Urinary bladder (tissue), 4 donors: ENCODE data around the gene NCK2. TPM values are rescaled to one million over a fixed set of nuclear protein-coding genes. Genes with fewer than 3 reads are reported as not detected.

Experiments used
- DNase-seq: peaks from one replicate; pipeline ENCODE4 v3.0.0-alpha.2; 2015; ENCODE audit errors: extremely low spot score
- H3K27ac ChIP-seq: one replicate; pipeline ENCODE4 v1.5.1; 2013; ENCODE audit warnings: low read depth, mild to moderate bottlenecking, moderate library complexity
- H3K36me3 ChIP-seq: one replicate; pipeline ENCODE4 v1.6.1; 2013; ENCODE audit warnings: mild to moderate bottlenecking, moderate library complexity; ENCODE audit not compliant: insufficient read depth
- H3K4me1 ChIP-seq: one replicate; pipeline ENCODE4 v1.6.1; 2013; ENCODE audit warnings: mild to moderate bottlenecking, moderate library complexity; ENCODE audit not compliant: insufficient read depth
- H3K4me3 ChIP-seq: one replicate; pipeline ENCODE4 v1.5.1; 2013; ENCODE audit warnings: low read depth, low read length
- WGBS: extraction: QIAGEN DNeasy Blood & Tissue Kit; methylation state at CpG from one replicate; pipeline ENCODE4 v1.1.7; 2013; 5-methylcytosine and 5-hydroxymethylcytosine counted together
- polyA plus RNA-seq: library from polyadenylated mRNA; stranded (reverse); fragments of 200-250 nt; gene quantifications from one replicate; pipeline ENCODE4 v1.2.3, GENCODE V29; 2013
- total RNA-seq: library from RNA; depleted of rRNA; stranded (reverse); fragments of >200 nt; gene quantifications from one replicate; pipeline ENCODE4 v1.2.3, GENCODE V29; 2014
- donor health status: healthy with polysubstance abuse.
- donor health status: healthy.

The NCK2 gene
- total and polyA plus RNA-seq, 2 donors = 31.5 to 64.8 TPM

DNA sequence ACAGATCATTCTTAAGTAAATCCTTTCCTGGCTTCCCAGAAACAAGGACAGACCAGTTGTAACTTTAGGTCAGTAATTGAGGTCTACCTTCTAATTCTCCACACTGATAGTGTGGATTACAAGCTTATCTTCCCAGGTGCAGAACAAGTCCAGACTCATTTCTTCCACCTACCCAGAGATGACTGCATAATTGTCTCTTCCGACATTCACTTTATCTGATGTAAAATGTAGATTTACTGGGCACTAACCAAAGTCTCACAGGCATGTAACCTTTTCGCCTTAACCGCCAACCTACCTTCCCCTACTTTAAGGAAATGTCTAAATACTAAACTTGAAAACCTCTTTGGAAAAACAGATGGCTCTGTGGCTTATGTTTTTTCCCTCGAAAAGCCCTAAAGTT is 96.2 kb downstream of the NCK2 start:
- DNase-seq = no peak
- Histone ChIP-seq H3K27ac (no peak overlapping the region), H3K4me1 (peaks cover 2% of the 10 kb centered on the region), H3K36me3 (no peaks in the 10 kb centered on the region), H3K4me3 (no peak overlapping the region)
- 91% methylated on average over 4 of the region's 4 CpGs for WGBS

GRCh38 chr2:105841551-105841950 is 96.8 kb downstream of the NCK2 start:
- WGBS = 83% methylated on average over 2 of the region's 2 CpGs
- DNase-seq = no peak
- H3K4me1 ChIP-seq = peaks cover 2% of the 10 kb centered on the region
- H3K36me3 ChIP-seq = no peaks in the 10 kb centered on the region
- H3K27ac ChIP-seq = no peak overlapping the region
- no peak overlapping the region for H3K4me3 ChIP-seq

DNA sequence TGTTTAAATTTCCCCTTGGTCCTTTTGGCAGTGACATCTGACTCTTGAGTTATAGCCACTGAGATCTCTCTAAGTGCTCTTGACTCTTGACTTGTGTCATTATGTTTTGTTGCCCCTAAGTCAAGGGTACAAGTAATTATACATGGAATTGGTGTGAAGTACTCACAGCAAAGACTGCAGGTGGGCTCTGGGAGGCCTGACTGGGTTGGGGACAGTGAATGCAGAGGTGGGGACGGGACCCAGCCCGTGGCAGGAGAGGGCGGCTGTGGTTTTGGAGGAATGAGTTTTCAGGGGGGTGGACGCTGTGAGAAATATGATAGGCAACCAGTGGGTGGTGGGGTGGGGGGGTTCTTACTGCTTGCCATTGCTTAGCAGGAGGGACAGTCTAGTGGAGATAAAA is 97.8 kb downstream of the NCK2 start:
- Histone ChIP-seq H3K4me3 (no peak overlapping the region), H3K27ac (no peak overlapping the region), H3K4me1 (peaks cover 2% of the 10 kb centered on the region), H3K36me3 (no peaks in the 10 kb centered on the region)
- 93% methylated on average over 4 of the region's 4 CpGs for WGBS
- DNase-seq = no peak

DNA sequence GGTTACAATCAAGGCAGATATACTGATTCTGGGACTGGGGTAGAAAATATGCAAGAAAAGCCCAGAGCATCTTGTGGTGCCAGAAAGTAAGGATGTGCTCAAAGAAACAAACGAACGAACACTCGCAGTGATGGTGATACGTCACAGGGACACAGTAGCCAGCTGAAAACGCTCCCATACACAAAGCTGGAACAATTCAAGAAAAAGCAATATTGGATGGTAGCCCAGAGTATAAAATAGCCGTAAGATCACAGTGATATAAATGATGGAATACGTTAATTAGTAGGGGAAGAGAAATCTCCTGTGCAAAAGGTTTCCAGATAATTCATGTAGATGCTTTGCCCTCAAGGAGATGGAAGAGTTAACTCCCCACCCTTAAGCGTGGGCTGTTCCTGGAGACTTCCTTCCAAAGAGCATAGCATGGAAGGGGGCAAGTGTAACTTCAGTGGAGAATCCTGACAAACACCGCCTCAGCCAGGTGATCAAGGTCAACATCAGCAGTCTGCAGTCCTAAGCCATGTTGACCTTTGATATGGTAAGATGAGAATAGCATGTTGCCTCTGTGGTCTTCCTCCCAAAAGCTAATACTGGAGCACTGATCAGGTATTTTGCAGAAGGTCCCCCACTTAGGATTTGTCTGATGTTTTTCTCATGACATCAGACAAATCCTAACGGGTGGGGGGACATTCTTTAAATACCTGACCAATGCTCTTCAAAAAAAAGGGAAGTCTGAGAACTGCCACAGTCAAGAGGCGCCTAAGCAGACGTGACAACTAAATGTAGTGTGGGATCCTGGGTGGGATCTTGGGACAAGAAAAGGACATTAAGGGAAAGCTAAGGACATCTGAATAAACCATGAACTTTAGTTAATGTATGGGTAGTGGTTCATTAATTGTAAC is 99.0 kb downstream of the NCK2 start:
- 69% methylated on average over 12 of the region's 12 CpGs for WGBS

GRCh38 chr2:105845976-105846375 is 101.3 kb downstream of the NCK2 start:
- Histone ChIP-seq H3K27ac (no peak overlapping the region), H3K36me3 (no peaks in the 10 kb centered on the region), H3K4me1 (no peaks in the 10 kb centered on the region), H3K4me3 (no peak overlapping the region)
- no peak for DNase-seq
- 87% methylated on average over 3 of the region's 3 CpGs for WGBS

More for the DNA sequence above, 99.0 kb downstream of the NCK2 start:
- Histone ChIP-seq H3K4me1 (peaks cover 2% of the 10 kb centered on the region), H3K27ac (no peak overlapping the region), H3K36me3 (no peaks in the 10 kb centered on the region), H3K4me3 (no peak overlapping the region)
- no peak for DNase-seq

GRCh38 chr2:105847056-105847455 is 102.3 kb downstream of the NCK2 start:
- WGBS = 95% methylated on average over 2 of the region's 2 CpGs
- H3K36me3 ChIP-seq = no peaks in the 10 kb centered on the region
- no peak for DNase-seq
- no peak overlapping the region for H3K27ac ChIP-seq
- H3K4me3 ChIP-seq = no peak overlapping the region
- no peaks in the 10 kb centered on the region for H3K4me1 ChIP-seq

- no peaks in the 10 kb centered on the region for H3K36me3 ChIP-seq
- no peaks in the 10 kb centered on the region for H3K4me1 ChIP-seq
- no peak for DNase-seq
- 80% methylated on average over 7 of the region's 7 CpGs for WGBS
- no peak overlapping the region for H3K27ac ChIP-seq
- no peak overlapping the region for H3K4me3 ChIP-seq
Measured at GRCh38 chr2:105848367-105848766, 103.7 kb downstream of the NCK2 start.

DNA sequence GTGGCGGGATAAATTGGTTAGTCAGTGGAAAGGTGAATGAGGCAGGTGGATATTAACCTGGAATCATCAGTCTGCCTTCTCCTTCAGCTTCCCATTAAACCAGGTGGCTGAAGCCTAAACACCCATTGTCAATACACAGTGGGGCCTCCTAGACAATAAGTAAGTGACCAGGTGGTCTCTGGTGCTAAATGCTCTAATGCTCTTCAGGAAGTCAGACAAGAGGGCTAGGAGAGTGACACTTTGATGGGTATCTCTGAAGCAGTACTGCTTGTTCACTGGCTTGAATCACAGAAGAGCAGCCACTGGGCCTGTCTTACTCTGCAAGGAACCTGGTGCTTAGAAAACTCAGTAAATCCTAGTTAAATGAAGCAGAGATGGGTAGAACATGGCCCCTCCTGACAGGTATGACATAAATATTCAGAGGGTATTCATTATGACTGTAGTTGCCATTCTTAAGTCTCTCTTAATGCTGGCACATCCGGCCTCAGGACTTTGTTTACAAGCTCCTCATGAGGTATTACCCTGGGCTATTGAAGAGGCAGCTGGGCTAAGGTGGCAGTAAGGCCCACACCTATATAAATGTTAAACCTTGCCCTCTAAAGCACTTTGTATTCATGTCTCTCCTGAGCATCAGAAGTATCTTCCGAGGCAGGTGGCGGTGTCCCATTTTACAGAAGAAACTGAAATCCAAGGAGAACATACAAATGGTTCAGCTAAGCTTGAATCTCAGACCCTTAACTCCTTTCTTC is 104.9 kb downstream of the NCK2 start:
- Histone ChIP-seq H3K4me1 (no peaks in the 10 kb centered on the region), H3K27ac (no peak overlapping the region), H3K36me3 (no peaks in the 10 kb centered on the region), H3K4me3 (no peak overlapping the region)
- 98% methylated on average over 4 of the region's 4 CpGs for WGBS
- no peak for DNase-seq

GRCh38 chr2:105852066-105852465 is 107.4 kb downstream of the NCK2 start:
- no peaks in the 10 kb centered on the region for H3K4me1 ChIP-seq
- H3K27ac ChIP-seq = no peak overlapping the region
- H3K4me3 ChIP-seq = no peak overlapping the region
- WGBS = 96% methylated on average over 10 of the region's 10 CpGs
- DNase-seq = no peak
- H3K36me3 ChIP-seq = no peaks in the 10 kb centered on the region

GRCh38 chr2:105853354-105854088 is 108.8 kb downstream of the NCK2 start:
- H3K27ac ChIP-seq = no peak overlapping the region
- no peak overlapping the region for H3K4me3 ChIP-seq
- DNase-seq = no peak
- no peaks in the 10 kb centered on the region for H3K4me1 ChIP-seq
- H3K36me3 ChIP-seq = no peaks in the 10 kb centered on the region
- 89% methylated on average over 6 of the region's 6 CpGs for WGBS

GRCh38 chr2:105854972-105855371 is 110.3 kb downstream of the NCK2 start:
- Histone ChIP-seq H3K27ac (no peak overlapping the region), H3K36me3 (no peaks in the 10 kb centered on the region), H3K4me3 (no peak overlapping the region), H3K4me1 (no peaks in the 10 kb centered on the region)
- WGBS = 84% methylated on average over 16 of the region's 16 CpGs
- DNase-seq = no peak

GRCh38 chr2:105856581-105856980 is 111.9 kb downstream of the NCK2 start:
- WGBS = 80% methylated on average over 3 of the region's 3 CpGs
- Histone ChIP-seq H3K36me3 (no peaks in the 10 kb centered on the region), H3K27ac (peak overlapping the region; percentile 16), H3K4me1 (no peaks in the 10 kb centered on the region), H3K4me3 (no peak overlapping the region)
- no peak for DNase-seq

DNA sequence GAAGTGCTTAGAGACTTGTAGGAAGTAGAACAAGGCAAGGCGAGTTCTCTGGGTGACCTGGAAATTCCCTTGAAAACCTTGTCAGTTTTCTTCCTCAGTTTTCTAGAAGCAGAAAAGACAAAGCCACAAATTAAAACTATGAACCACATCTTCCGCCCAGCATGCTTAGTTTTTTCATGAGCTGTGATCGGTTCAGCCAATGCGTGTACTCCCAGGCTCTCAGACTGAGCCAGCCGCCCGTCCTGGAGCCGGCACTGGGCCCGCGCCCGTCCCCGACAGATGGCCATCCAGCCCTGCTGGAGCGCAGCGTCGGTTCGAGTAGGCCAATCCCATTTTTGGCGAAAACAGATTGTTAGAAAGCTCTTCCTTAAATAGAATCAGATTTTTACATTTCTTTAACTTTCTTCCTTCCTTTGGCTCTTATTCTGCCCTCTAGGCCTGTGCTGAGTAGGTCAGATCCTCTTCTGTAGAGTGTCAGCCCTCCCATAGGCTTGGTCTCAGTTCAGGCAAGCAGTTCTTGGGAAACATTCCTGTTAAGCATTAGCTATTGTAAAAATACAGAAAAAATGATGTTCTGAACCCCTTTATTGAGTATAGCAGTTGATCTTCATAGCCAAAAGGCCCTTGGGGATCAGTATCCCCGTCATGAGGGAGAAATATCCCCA is 112.5 kb downstream of the NCK2 start:
- no peak overlapping the region for H3K4me3 ChIP-seq
- H3K36me3 ChIP-seq = no peaks in the 10 kb centered on the region
- peak overlapping the region; percentile 31 for H3K27ac ChIP-seq
- no peak for DNase-seq
- H3K4me1 ChIP-seq = no peaks in the 10 kb centered on the region
- 93% methylated on average over 17 of the region's 17 CpGs for WGBS
